Kidney tubule cell (primary cell): ENCODE measurements around the gene C11orf87.

Source experiments
- DNase-seq: peaks from one replicate; pipeline ENCODE4 v3.0.0-alpha.2; 2018; ENCODE audit warnings: low spot score

Gene C11orf87

DNA sequence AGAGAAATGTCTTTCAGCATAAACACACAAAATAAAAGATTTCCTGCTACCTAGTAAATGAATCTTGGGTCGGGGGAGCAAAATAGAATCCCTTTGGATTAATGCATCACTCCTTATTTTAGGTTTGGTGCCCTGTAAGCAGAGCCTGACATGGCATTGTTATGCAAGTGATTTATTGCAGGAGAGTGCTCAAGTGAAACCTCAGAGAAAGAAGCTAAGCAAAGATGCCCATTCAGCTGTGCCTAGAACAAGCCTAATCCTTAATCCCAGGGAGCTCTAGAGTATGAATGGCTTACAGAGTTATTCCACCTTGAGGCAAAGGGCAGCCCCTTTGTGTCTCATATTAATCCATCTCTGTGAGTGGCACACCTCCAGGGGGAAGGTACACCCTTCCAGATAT lies 21.1 kb downstream of the C11orf87 start:
- no peak for DNase-seq

DNA sequence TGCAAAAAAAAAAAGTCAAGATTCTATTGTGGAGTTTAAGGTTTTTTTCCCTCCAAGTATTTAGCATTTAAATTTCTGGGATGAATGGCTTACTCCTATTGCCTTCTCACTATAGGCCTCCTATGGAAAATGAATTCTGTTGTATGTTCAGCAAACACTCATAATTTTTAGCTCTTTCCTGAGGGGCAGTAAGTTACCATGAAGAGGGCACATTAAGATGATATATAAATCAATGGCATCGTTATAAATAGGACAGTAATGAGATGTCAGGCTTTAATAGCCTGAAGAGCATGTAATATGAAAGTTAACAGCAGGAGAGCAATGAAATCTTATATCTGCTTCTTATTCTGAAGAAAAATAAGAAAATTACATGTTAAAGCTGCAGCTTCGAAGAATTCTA lies 32.9 kb downstream of the C11orf87 start:
- DNase-seq = no peak
